OCI-LY1 (cell line): ENCODE measurements around the gene KMT2A.

ENCODE experiments used
- H2AFZ ChIP-seq: fragments of 200-600 bp; sonication (generic), shearing (Covaris generic); 2 replicates; pipeline ENCODE4 v1.6.0; 2014; ENCODE audit warnings: antibody characterized with exemption, mild to moderate bottlenecking, low read length
- H3F3A ChIP-seq: fragments of 200-600 bp; sonication (generic), shearing (Covaris generic); 2 replicates; pipeline ENCODE4 v1.6.0; 2014; ENCODE audit warnings: mild to moderate bottlenecking, antibody characterized with exemption, low read length, moderate library complexity; ENCODE audit not compliant: insufficient read depth
- H3K27ac ChIP-seq: fragments of 200-600 bp; sonication (generic); 2 replicates; pipeline ENCODE4 v1.5.1; 2014; ENCODE audit warnings: low read length, mixed run types, mild to moderate bottlenecking, low read depth; ENCODE audit not compliant: poor library complexity, severe bottlenecking
- H3K27me3 ChIP-seq: fragments of 200-600 bp; sonication (generic); 2 replicates; pipeline ENCODE4 v1.6.0; 2014; ENCODE audit warnings: antibody characterized with exemption, mild to moderate bottlenecking, low read length, moderate library complexity; ENCODE audit not compliant: insufficient read depth
- H3K36me3 ChIP-seq: fragments of 200-600 bp; sonication (generic); 2 replicates; pipeline ENCODE4 v1.6.1; 2014; ENCODE audit warnings: mild to moderate bottlenecking, antibody characterized with exemption, low read length, moderate library complexity, mixed read lengths; ENCODE audit not compliant: insufficient read depth
- H3K4me1 ChIP-seq: fragments of 200-600 bp; sonication (generic); 2 replicates; pipeline ENCODE4 v1.5.1; 2014; ENCODE audit warnings: mild to moderate bottlenecking, low read length, moderate library complexity; ENCODE audit not compliant: insufficient read depth, severe bottlenecking
- H3K4me2 ChIP-seq: fragments of 200-600 bp; sonication (generic), shearing (Covaris generic); 2 replicates; pipeline ENCODE4 v1.6.1; 2014; ENCODE audit warnings: low read length
- H3K4me3 ChIP-seq: fragments of 200-600 bp; sonication (generic); 2 replicates; pipeline ENCODE4 v1.5.1; 2014; ENCODE audit warnings: low read length, low read depth, mild to moderate bottlenecking, mixed read lengths; ENCODE audit not compliant: poor library complexity, severe bottlenecking
- H3K79me2 ChIP-seq: fragments of 200-600 bp; shearing (Covaris generic); 2 replicates; pipeline ENCODE4 v1.6.1; 2016; ENCODE audit warnings: mixed run types, low read length, mixed read lengths; ENCODE audit not compliant: insufficient read depth
- H3K9ac ChIP-seq: fragments of 200-600 bp; sonication (generic), shearing (Covaris generic); 2 replicates; pipeline ENCODE4 v1.6.1; 2014; ENCODE audit warnings: mild to moderate bottlenecking, low read length, mixed read lengths
- H3K9me2 ChIP-seq: fragments of 200-600 bp; sonication (generic), shearing (Covaris generic); 2 replicates; pipeline ENCODE4 v1.6.1; 2014; ENCODE audit warnings: low read depth, mild to moderate bottlenecking, low read length, mixed read lengths
- H3K9me3 ChIP-seq: fragments of 200-600 bp; shearing (Covaris generic); 2 replicates; pipeline ENCODE4 v1.6.1; 2014; ENCODE audit warnings: low read length, mixed read lengths
- H4K20me1 ChIP-seq: fragments of 200-600 bp; sonication (generic), shearing (Covaris generic); 2 replicates; pipeline ENCODE4 v1.6.0; 2016; ENCODE audit warnings: mild to moderate bottlenecking, low read length; ENCODE audit not compliant: insufficient read depth
- CTCF ChIP-seq: fragments of 200-600 bp; sonication (generic), shearing (Covaris generic); IDR thresholded peaks from 2 replicates; pipeline ENCODE4 v1.5.1; 2017; ENCODE audit warnings: mild to moderate bottlenecking, antibody characterized with exemption, low read length, moderate library complexity, mixed read lengths
- EZH2 ChIP-seq: fragments of 200-600 bp; sonication (generic), shearing (Covaris generic); IDR thresholded peaks from 2 replicates; pipeline ENCODE4 v1.8.0; 2017; ENCODE audit warnings: borderline replicate concordance, mixed run types, mild to moderate bottlenecking, antibody characterized with exemption, low read length, moderate library complexity, mixed read lengths

KMT2A gene

GRCh38 chr11:118418766-118419165 is 17.5 kb upstream of the KMT2A start:
- TF ChIP-seq CTCF (no peak), EZH2 (no peak)
- Histone ChIP-seq H2AFZ (no peak overlapping the region), H3K4me1 (no peaks in the 10 kb centered on the region), H3K27me3 (no peaks in the 10 kb centered on the region), H3K36me3 (no peaks in the 10 kb centered on the region), H3K4me2 (no peak overlapping the region), H3K27ac (no peak overlapping the region), H3K9me3 (no peaks in the 10 kb centered on the region), H4K20me1 (no peaks in the 10 kb centered on the region), H3K9ac (no peak overlapping the region), H3F3A (no peaks in the 10 kb centered on the region), H3K4me3 (no peak overlapping the region), H3K79me2 (no peaks in the 10 kb centered on the region), H3K9me2 (no peaks in the 10 kb centered on the region)

- no peak overlapping the region for H3K4me2 ChIP-seq
- no peaks in the 10 kb centered on the region for H3K27me3 ChIP-seq
- no peaks in the 10 kb centered on the region for H3K79me2 ChIP-seq
- H3K4me3 ChIP-seq: no peak overlapping the region
- H2AFZ ChIP-seq: no peak overlapping the region
- no peaks in the 10 kb centered on the region for H3K9me3 ChIP-seq
- no peaks in the 10 kb centered on the region for H3F3A ChIP-seq
- H3K4me1 ChIP-seq: no peaks in the 10 kb centered on the region
- H4K20me1 ChIP-seq: no peaks in the 10 kb centered on the region
- H3K9me2 ChIP-seq: no peaks in the 10 kb centered on the region
- H3K9ac ChIP-seq: no peak overlapping the region
- H3K36me3 ChIP-seq: no peaks in the 10 kb centered on the region
- no peak overlapping the region for H3K27ac ChIP-seq
- TF ChIP-seq EZH2 (no peak), CTCF (no peak)
Measured at GRCh38 chr11:118427707-118428106, 8.6 kb upstream of the KMT2A start.

- Histone ChIP-seq H3K9me2 (no peaks in the 10 kb centered on the region), H3K4me3 (no peak overlapping the region), H3F3A (no peaks in the 10 kb centered on the region), H3K79me2 (no peaks in the 10 kb centered on the region), H3K4me1 (peaks cover 8% of the 10 kb centered on the region), H3K9ac (no peak overlapping the region), H3K9me3 (no peaks in the 10 kb centered on the region), H3K36me3 (no peaks in the 10 kb centered on the region), H3K27ac (no peak overlapping the region), H3K4me2 (no peak overlapping the region), H3K27me3 (no peaks in the 10 kb centered on the region), H4K20me1 (no peaks in the 10 kb centered on the region), H2AFZ (no peak overlapping the region)
- no peak for TF ChIP-seq EZH2
- TF ChIP-seq CTCF: no peak
Measured at GRCh38 chr11:118430956-118431355, 5.3 kb upstream of the KMT2A start.
